ENCODE results near the gene C19orf73.

C19orf73 gene

GRCh38 chr19:49092686-49093085 lies 26.3 kb downstream of the C19orf73 start:
- DNase-seq, result no peak
- H3K36me3 ChIP-seq, result peaks cover 90% of the 10 kb centered on the region
- no peak overlapping the region for H3K4me3 ChIP-seq (ENCODE audit: low read depth, low read length)
- H3K27ac ChIP-seq, result no peak overlapping the region
- no peaks in the 10 kb centered on the region for H3K27me3 ChIP-seq (ENCODE audit: insufficient read depth, low read depth, severe bottlenecking)
- H3K9me3 ChIP-seq (ENCODE audit: severe bottlenecking), result no peaks in the 10 kb centered on the region
- no peak for TF ChIP-seq CTCF (IDR thresholded peaks at IDR 0.05; ENCODE audit: low read depth, low read length)

- Histone ChIP-seq H3K9me3 (ENCODE audit: severe bottlenecking) (no peaks in the 10 kb centered on the region), H3K36me3 (peaks cover 93% of the 10 kb centered on the region), H3K4me3 (ENCODE audit: low read depth, low read length) (no peak overlapping the region), H3K27me3 (ENCODE audit: insufficient read depth, low read depth, severe bottlenecking) (no peaks in the 10 kb centered on the region), H3K27ac (no peak overlapping the region)
- no peak for TF ChIP-seq CTCF (IDR thresholded peaks at IDR 0.05; ENCODE audit: low read depth, low read length)
- no peak for DNase-seq
These were observed 27.4 kb downstream of the C19orf73 start for GRCh38 chr19:49091391-49092038.

GRCh38 chr19:49086296-49086695 lies 32.6 kb downstream of the C19orf73 start:
- Histone ChIP-seq H3K9me3 (ENCODE audit: severe bottlenecking) (peaks cover 3% of the 10 kb centered on the region), H3K27me3 (ENCODE audit: insufficient read depth, low read depth, severe bottlenecking) (no peaks in the 10 kb centered on the region), H3K27ac (peak overlapping the region; percentile 96), H3K4me3 (ENCODE audit: low read depth, low read length) (peak overlapping the region; percentile 99), H3K36me3 (peaks cover 56% of the 10 kb centered on the region)
- no peak for DNase-seq
- TF ChIP-seq CTCF (IDR thresholded peaks at IDR 0.05; ENCODE audit: low read depth, low read length), result no peak

- peaks cover 51% of the 10 kb centered on the region for H3K36me3 ChIP-seq
- H3K27me3 ChIP-seq (ENCODE audit: insufficient read depth, low read depth, severe bottlenecking), result no peaks in the 10 kb centered on the region
- no peak for TF ChIP-seq CTCF (IDR thresholded peaks at IDR 0.05; ENCODE audit: low read depth, low read length)
These were observed 33.1 kb downstream of the C19orf73 start for GRCh38 chr19:49085868-49086232.

GRCh38 chr19:49085020-49085867 lies 33.7 kb downstream of the C19orf73 start, which contains the start of gene SNRNP70:
Gene SNRNP70 (plus strand): TSS chr19:49085451. CDS start chr19:49086415, 964 bp downstream.
- TF ChIP-seq CTCF (IDR thresholded peaks at IDR 0.05; ENCODE audit: low read depth, low read length), result no peak

More at GRCh38 chr19:49085868-49086232, 33.1 kb downstream of the C19orf73 start:
- DNase-seq, result no peak
- peak overlapping the region; percentile 99 for H3K4me3 ChIP-seq (ENCODE audit: low read depth, low read length)
- peak overlapping the region; percentile 96 for H3K27ac ChIP-seq
- H3K9me3 ChIP-seq (ENCODE audit: severe bottlenecking), result peaks cover 3% of the 10 kb centered on the region

More at GRCh38 chr19:49085020-49085867, 33.7 kb downstream of the C19orf73 start, which contains the start of gene SNRNP70:
- Histone ChIP-seq H3K9me3 (ENCODE audit: severe bottlenecking) (peaks cover 3% of the 10 kb centered on the region), H3K27me3 (ENCODE audit: insufficient read depth, low read depth, severe bottlenecking) (no peaks in the 10 kb centered on the region), H3K36me3 (peaks cover 45% of the 10 kb centered on the region), H3K4me3 (ENCODE audit: low read depth, low read length) (peak within 1 kb of the TSS; percentile 99), H3K27ac (peak within 1 kb of the TSS; percentile 96)
- peak; percentile 99 for DNase-seq
